Measurements from ENCODE around the gene ARHGAP44. TPM values are rescaled to one million over a fixed set of nuclear protein-coding genes. Genes with fewer than 3 reads are reported as not detected.

ARHGAP44 gene
- total and polyA plus RNA-seq, 2 of the 13 experiments (the other 11 are each of a cell fraction or from before 2014, with no cell fraction given) = 0.79 to 3.1 TPM

DNA sequence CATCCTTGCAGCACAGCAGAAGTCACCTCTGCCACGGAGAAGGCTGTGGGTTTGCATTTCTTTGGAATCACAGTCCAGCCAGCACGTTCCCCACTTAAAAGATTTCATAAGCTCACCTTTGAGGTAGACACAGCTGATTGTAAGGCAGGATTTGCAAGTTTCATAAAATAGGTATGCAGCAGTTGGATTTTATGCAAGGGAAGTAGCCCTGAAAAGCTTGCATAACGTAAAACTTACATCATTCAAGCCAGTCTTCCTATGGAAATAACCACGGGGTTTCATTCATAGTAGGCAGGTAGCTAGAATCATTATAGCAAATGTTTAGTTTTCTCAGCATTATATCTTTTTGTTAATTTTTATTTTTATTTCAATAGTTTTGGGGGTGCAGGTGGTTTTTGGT is 49.8 kb upstream of the ARHGAP44 start:
- Histone ChIP-seq H3K4me1 (ENCODE audit: insufficient read depth, low read length) (no peaks in the 10 kb centered on the region), H3K4me2 (ENCODE audit: low read depth, low read length) (no peak overlapping the region), H3K27me3 (ENCODE audit: control insufficient read depth in 1 of 2, insufficient read depth in 2 of 2, low read length in 2 of 2) (peaks cover 2 to 7% of the 10 kb centered on the region in 2 experiments; a peak in 2 of 5 replicates), H3K79me2 (ENCODE audit: insufficient read depth, low read length) (no peaks in the 10 kb centered on the region), H2AFZ (ENCODE audit: low read length) (no peak overlapping the region), H3K36me3 (replicated peaks in 1 of 2; ENCODE audit: control insufficient read depth in 1 of 2, insufficient read depth in 2 of 2, low read length in 2 of 2) (no peaks in the 10 kb centered on the region), H3K9me3 (ENCODE audit: low read length) (no peaks in the 10 kb centered on the region), H3K9ac (ENCODE audit: insufficient read depth, low read depth, low read length) (no peak overlapping the region), H4K20me1 (ENCODE audit: insufficient read depth, low read length) (no peaks in the 10 kb centered on the region), H3K27ac (ENCODE audit: extremely low read length, insufficient read depth, low read length) (no peak overlapping the region), H3K4me3 (replicated peaks in 1 of 3; ENCODE audit: insufficient read depth in 1 of 3, low read depth in 2 of 3, low read length in 3 of 3) (no peak overlapping the region)
- ATAC-seq (no peak), FAIRE-seq (no peak), DNase-seq (ENCODE audit: low spot score) (no peak)
- WGBS (ENCODE audit: low lambda C conversion rate) = 10% methylated on average over 4 of the region's 4 CpGs
- TF ChIP-seq ZMYM2 (CRISPR knock-in tag; IDR thresholded peaks at IDR 0.05) (no peak), RFXANK (CRISPR knock-in tag; IDR thresholded peaks at IDR 0.05) (no peak), SRSF1 (optimal IDR thresholded peaks at IDR 0.05; ENCODE audit: low read depth, low read length) (no peak), ZNF572 (CRISPR knock-in tag; IDR thresholded peaks at IDR 0.05) (no peak), ZNF691 (CRISPR knock-in tag; IDR thresholded peaks at IDR 0.05; ENCODE audit: borderline replicate concordance, low read depth) (no peak)
- BruUV-seq (replicated peaks) = no TSS peak
- CTCF ChIA-PET (ENCODE audit: low intra/inter-chr PET ratio, low total read pairs) = no interaction called here
- POLR2A ChIA-PET = no interaction called here
- in situ Hi-C loops (cut with HindIII; ENCODE audit: extremely low pct_ligation_motif_present, low pct_unique_long_range_greater_than_20kb) = no loop called here
- intact Hi-C loops (cut with micrococcal nuclease; ENCODE audit: unreplicated experiment) = no loop called here

GRCh38 chr17:12743046-12743445 is 46.3 kb upstream of the ARHGAP44 start:
- POLR2A ChIA-PET = no interaction called here
- Histone ChIP-seq H3K4me3 (replicated peaks in 1 of 3; ENCODE audit: insufficient read depth in 1 of 3, low read depth in 2 of 3, low read length in 3 of 3) (no peak overlapping the region), H3K4me2 (ENCODE audit: low read depth, low read length) (no peak overlapping the region), H3K79me2 (ENCODE audit: insufficient read depth, low read length) (no peaks in the 10 kb centered on the region), H4K20me1 (ENCODE audit: insufficient read depth, low read length) (no peaks in the 10 kb centered on the region), H2AFZ (ENCODE audit: low read length) (no peak overlapping the region), H3K27ac (ENCODE audit: extremely low read length, insufficient read depth, low read length) (no peak overlapping the region), H3K9me3 (ENCODE audit: low read length) (no peaks in the 10 kb centered on the region), H3K36me3 (replicated peaks in 1 of 2; ENCODE audit: control insufficient read depth in 1 of 2, insufficient read depth in 2 of 2, low read length in 2 of 2) (no peaks in the 10 kb centered on the region), H3K9ac (ENCODE audit: insufficient read depth, low read depth, low read length) (no peak overlapping the region), H3K27me3 (ENCODE audit: control insufficient read depth in 1 of 2, insufficient read depth in 2 of 2, low read length in 2 of 2) (peaks cover 2 to 7% of the 10 kb centered on the region in 2 experiments; a peak in 2 of 5 replicates), H3K4me1 (ENCODE audit: insufficient read depth, low read length) (no peaks in the 10 kb centered on the region)
- in situ Hi-C loops (cut with HindIII; ENCODE audit: extremely low pct_ligation_motif_present, low pct_unique_long_range_greater_than_20kb) (no loop called here), intact Hi-C loops (cut with micrococcal nuclease; ENCODE audit: unreplicated experiment) (no loop called here)
- 33% methylated on average over 3 of the region's 3 CpGs for WGBS (ENCODE audit: low lambda C conversion rate)
- DNase-seq (ENCODE audit: low spot score) (no peak), ATAC-seq (no peak), FAIRE-seq (no peak)
- BruUV-seq (replicated peaks) = no TSS peak
- CTCF ChIA-PET (ENCODE audit: low intra/inter-chr PET ratio, low total read pairs) = interaction anchor here (1.3 to 2.2 kb wide), 3 partner anchors 197 to 562 kb away, joined by 3 to 14 read pairs (median 10); no protein-coding TSS in a partner anchor
- no peak for TF ChIP-seq MBD4 (IDR thresholded peaks at IDR 0.05; ENCODE audit: borderline replicate concordance, low read length)
- no peak for TF ChIP-seq MTA1 (CRISPR knock-in tag; IDR thresholded peaks at IDR 0.05; ENCODE audit: borderline replicate concordance)
- no peak for TF ChIP-seq SMAD3 (CRISPR knock-in tag; IDR thresholded peaks at IDR 0.05)
- no peak for TF ChIP-seq SMAD1 (CRISPR knock-in tag; IDR thresholded peaks at IDR 0.05; ENCODE audit: borderline replicate concordance, low read depth)

All from HepG2 (cell line).